Bone marrow (tissue), 2 donors: Measurements from ENCODE around the gene NHERF1.
A peak's percentile ranks its signal among the peaks of the same experiment; 100 is the strongest.

Experiments
- DNase-seq, 2 donors: peaks; one replicate each; lab custom pipeline; 2025; lab: John Stamatoyannopoulos, UW

NHERF1 gene

DNA sequence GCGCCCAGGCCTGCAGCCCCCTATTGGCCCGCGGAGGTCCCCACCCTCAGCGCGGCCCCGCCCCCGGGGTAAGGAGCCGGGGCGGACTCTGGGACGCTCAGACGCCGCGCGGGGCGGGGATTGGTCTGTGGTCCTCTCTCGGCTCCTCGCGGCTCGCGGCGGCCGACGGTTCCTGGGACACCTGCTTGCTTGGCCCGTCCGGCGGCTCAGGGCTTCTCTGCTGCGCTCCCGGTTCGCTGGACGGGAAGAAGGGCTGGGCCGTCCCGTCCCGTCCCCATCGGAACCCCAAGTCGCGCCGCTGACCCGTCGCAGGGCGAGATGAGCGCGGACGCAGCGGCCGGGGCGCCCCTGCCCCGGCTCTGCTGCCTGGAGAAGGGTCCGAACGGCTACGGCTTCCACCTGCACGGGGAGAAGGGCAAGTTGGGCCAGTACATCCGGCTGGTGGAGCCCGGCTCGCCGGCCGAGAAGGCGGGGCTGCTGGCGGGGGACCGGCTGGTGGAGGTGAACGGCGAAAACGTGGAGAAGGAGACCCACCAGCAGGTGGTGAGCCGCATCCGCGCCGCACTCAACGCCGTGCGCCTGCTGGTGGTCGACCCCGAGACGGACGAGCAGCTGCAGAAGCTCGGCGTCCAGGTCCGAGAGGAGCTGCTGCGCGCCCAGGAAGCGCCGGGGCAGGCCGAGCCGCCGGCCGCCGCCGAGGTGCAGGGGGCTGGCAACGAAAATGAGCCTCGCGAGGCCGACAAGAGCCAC, at the start of gene NHERF1:
NHERF1 (plus strand) TSS at position 100 of the 750 bp plus-strand sequence; CDS start at position 319, 219 bp downstream.
- DNase-seq: peak; percentile 69 to 88

DNA sequence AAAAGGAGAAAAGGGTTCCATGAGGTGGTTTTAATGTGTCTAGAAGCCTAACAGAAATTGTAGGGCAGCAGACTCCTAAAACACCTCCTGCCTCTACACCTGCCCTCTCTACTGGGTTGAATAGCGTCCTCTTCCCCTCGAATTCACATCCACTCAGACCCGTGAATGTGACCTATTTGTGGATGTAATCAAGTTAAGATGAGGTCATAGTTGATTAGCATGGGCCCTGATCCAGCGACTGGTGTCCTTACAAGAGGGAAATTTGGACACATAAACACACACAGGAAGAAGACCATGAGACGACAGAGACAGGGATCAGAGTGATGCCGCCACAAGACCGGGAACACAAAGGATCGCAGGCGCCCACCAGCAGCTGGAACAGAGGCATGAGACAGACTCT, 49.2 kb upstream of the NHERF1 start:
- no peak for DNase-seq

DNA sequence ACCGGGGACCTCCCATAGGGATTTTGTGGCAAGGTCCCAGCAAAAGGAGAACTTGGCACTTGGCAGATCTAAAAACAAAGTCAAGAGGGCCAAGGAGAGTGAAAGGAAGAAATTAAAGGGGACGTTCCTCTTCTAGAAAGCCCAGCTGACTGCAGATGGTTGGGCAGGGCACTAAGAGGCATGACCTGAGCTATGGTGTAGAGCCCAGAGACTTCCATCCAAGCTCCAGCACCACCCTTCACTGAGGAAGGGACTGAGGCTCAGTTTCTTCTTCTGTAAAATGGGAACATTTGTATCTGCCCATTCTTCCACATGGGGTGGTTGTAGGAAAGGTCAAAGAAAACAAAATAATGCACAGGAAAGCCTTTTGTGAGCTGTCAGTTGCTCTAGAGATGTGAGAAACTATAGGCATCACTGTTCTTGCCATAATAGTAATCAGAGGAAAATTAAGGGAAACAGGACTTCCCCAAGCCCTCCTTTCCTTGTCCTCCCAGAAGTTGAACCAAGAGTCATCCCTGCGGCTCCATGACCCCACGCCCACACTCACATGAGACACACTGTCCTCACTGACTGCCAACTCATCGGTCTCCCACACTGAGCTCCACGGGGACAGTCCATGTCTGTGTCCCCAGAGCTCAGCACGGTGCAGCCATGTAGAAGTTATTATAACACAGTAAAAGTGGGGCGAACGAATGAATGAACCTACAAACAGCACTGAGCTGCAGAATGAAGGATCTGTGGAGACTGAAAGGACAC, 46.1 kb upstream of the NHERF1 start:
- DNase-seq: no peak

DNA sequence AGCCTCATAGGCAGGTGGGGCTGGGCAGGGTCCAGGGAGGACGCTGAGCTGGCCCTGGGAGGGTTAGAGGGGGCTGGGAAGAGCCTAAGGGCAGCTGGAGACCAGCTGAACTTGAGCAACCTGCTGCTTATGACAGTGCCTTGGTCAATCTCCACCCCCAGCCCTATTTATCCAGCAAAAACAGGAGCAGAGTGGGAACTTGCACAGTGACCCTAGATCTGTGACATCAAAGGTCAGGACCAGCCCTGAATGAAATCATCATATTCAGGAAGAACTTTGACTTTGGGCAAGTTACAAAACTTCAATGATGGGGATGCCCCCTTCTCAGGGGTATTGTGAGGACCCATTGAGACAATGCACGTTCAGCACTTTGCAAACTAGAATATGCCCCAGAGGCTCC, 45.1 kb upstream of the NHERF1 start:
- no peak for DNase-seq

DNA sequence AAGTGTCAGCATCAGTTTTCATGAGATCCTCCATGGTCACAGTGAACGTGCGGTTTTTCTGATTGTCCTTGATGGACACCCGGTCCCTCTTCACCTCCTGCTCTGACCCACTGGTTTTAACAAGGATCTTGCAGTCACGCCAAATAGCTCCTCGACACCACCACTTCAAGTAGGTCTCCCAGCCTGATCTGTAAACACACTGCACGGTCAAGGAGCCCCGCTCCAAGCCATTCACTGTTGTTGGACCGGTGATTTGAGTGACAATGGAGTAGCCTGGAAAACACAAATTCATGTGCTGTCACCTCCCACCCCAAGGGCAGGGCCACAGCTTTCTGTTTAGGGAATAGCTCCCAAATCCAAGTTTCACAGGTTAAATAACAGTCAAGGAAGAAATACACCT, 43.9 kb upstream of the NHERF1 start:
- no peak for DNase-seq

DNA sequence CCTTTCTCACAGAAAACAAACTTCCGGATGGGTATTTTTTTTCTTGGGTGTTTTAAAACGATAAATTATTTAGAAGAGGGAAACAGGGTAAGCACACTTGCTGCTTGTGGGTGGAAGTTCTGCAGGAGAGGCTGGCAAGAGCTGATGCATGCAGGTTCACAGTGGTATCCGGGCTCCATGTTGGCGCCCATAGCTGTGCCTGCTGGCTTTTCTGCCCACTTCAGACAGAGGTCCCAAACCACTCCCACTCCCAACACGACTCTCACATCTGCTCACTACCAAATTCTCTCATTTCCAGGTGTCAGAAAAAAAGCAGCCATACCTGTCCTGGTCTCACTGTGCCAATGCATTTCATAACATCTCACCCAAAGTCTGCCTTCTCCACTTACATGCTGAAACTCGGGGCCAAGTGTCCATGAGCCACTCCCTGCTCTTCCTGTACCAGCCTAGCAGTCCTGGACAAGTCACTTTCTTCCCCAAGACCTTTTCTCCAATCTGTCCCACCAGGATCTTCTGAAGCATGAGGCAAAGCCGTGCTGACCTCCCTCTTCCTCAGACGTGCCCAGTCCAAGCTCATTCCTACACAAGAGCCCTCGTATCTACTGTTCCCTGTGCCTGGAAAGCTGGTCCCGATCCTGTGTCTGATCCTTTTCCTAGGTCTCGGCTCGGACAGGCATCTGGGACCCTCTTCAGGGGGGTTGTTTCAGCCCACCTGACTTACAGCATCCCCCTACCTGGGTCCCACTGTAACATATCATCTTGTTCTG, 37.2 kb upstream of the NHERF1 start:
- no peak for DNase-seq

DNA sequence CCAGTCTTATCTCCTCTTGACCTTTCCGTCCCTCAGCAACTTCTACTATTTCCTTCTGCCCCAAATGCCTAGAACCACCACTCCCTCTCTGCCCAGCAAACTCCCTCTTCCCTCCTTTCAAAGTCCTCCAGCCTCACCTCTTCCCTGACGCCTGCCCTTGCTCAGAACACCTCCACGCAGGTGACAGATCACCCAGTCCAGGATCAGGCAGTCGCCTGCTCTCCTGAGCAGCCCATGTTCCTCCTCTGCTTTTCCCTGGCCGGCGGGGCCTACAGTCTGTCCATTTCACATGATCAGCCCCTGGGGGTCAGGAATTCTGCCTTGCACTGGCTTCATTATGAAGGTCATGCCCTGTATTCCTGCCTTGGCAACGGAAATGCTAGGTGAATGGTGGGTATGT, 36.1 kb upstream of the NHERF1 start:
- no peak for DNase-seq

DNA sequence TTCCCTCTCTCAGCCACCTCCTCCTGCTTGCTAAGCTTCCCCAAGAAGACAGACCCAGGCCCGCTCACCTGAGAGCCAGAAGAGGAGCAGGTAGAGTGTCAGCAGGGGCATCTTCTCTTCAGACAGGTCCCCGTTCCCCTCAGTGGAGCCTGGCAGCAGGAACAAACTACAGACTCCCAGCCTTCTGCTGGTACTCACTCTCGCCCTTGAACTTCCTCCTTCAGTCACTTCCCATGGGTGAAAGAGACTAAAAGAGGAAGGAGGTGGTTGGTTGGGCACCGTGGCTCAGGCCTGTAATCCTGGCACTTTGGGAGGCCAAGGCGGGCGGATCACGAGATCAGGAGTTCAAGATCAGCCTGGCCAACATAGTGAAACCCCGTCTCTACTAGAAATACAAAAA, 35.7 kb upstream of the NHERF1 start, which contains the start of gene CD300LF:
CD300LF (minus strand) TSS at position 168 of the 400 bp plus-strand sequence; CDS start at position 111, 57 bp downstream.
- peak; percentile 43 to 79 for DNase-seq

DNA sequence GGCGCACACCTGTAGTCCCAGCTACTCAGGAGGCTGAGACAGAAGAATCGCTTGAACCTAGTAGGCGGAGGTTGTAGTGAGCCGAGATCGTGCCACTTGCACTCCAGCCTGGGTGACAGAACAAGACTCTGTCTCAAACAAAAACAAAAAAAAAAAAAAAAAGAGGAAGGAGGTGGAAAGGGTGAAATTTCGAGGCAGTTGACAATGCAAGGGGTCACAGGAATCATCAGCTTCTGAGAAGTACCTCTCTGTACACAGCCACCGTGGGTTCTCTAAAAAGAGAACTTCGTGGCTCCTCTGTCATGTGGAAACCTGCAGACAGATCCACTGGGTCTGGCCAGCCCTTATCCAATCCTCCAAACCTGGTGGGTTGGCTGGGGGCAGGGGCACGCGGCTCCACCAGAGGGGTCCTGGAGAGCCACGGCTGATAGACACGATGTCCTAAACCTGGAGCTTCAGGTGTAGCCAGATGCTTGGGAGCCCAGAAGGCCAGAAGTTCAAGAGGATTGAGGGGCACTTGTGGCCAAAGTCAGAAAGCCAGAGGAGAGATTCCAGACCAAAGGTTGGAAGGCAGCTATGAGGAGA, 35.2 kb upstream of the NHERF1 start:
- DNase-seq: peak in 1 of 2 donors; percentile 15

DNA sequence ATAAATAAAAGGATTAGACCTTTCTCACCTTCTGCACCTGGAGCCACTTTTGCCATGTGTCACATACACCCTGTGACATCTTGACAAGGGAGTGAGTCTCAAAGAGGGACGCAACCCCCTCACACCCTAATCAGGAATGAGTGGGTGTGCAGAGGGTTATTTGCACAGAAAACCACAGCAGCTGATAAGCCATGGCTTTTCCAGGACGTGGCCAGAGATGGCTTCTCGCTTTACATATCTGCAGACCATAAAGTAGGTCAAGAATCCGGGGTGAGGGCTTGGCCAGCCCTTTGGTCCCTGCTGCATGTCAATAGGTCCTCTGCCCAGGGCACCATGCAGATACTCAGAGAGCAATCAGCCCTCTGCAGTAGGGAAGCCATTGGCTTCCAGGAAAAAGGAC, 33.3 kb upstream of the NHERF1 start:
- DNase-seq: no peak

DNA sequence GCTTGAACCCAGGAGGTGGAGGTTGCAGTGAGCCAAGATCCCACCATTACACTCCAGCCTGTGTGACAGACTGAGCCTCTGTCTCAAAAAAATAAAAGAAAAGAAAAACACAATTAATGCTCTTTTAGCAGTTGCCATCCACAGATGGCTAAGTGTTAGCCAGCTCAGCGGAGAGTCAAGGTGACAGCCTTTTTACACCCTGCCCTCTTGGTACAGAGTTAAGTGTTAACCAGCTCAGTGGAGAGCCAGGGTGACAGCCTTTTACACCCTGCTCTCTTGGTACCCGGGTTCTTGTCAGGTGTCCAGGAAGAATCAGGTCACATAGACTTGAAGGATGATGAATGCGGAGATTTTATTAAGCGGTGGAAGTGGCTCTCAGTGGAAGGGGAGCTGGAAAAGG, 27.9 kb upstream of the NHERF1 start:
- DNase-seq: no peak

DNA sequence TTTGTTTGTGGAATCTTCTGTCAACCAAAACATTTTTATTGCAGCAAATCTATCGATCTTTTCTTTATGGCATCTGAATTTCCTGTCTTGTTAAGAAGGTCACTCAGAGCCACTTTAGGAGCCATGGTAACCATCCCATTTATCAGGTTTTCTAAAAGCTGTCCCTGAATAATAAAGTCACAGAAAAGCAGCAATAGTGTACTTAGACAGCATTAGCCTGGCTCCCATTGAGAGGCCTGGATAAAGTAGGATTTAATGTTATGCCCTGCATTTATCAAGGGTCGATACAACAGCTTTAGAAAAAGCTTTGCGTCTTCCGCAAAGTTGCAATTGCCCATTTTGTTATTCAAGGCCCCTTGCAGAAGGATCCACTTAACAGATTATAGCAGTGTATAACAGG, 25.6 kb upstream of the NHERF1 start:
- no peak for DNase-seq

DNA sequence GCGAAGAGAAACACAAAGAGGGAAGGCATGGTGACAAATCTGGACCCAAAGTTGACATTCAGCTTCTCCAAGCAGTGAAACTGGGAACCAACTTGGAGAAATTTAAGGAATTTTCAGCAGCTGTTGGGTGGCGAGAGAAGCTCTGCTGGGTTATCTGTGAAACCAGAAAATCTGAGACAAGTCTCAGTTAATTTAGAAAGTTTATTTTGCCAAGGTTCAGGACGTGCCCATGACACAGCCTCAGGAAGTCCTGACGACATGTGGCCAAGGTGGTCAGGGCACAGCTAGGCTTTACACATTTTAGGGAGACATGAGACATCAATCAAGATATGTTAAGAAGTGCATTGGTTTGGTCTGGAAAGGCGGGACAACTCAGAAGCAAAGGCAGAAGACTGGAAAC, 24.5 kb upstream of the NHERF1 start:
- no peak for DNase-seq

DNA sequence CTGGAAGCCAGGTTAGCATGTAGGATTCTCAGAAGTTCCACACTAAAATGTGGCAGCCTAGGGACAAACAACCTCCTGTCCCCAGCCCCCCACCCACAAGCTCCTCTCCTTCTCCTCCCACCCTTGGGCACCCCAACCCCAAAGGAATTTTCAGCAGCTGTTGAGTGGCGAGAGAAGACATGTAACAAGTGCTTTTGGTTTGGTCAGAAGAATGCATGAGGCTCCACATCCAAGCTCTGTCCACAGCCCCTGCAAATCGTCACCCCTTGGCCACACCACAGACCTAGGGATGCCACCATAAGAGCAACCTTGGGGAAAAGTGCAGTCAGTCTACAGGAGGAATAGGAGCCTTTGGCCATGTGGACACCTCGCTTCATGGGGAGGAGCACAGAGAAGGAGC, 23.3 kb upstream of the NHERF1 start:
- no peak for DNase-seq

DNA sequence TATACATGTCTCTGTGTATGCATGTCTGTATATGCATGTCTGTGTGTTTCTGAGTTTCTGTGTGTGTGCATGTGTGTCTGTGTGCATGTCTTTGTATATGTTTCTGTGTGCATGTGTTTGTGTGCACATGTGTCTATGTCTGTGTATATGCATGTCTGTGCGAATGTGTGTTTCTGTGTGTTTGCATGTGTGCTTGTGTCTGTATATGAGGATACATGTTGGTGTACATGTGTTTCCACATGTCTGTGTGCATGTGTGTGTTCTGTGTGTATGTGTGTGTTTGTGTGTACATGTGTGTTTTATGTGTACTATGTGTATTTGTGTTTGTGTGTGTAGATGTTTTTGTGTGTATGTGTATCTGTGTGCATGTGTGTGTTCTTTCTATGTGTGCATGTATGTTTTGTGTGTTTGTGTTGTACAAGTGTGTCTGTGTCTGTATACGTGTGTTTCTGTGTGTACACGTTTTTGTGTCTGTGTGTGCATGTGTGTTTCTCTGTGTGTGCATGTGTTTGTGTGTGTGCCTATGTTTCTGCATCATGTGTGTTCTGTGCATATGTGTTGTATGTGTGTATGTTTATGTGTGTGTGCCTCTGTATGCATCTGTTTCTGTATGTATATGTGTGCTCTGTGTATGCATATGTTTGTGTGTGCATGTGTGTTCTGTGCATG, 20.3 kb upstream of the NHERF1 start:
- no peak for DNase-seq

DNA sequence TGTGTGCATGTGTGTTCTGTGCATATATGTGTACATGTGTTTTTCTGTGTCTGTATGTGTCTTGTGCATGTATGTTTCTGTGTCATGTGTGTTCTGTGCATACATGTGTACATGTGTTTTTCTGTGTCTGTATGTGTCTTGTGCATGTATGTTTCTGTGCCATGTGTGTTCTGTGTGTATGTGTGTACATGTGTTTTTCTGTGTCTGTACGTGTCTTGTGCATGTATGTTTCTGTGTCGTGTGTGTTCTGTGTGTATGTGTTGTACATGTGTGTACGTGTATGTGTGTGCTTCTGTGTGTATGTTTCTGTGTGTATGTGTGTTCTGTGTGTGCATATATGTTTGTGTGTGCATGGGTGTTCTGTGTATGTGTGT, 19.7 kb upstream of the NHERF1 start:
- no peak for DNase-seq

DNA sequence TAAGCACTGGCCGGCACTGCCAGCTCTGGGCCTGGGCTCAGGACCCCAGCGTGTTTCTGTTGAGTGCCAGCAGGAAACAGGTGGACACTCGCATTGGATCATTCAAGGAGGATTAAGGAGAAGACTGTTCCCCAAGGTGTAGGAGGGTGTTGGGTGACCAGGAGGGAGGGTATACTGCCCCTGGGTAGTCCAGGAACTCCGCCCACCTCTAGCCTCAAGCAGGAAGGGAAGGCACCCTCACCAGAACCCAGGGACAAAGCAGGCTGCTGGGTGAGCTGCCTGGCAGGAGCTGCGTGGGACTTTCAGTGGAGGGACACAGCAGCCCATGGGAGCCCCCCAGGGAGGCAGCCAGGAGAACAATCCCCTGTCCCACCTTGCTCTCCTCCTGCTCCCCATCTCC, 19.1 kb upstream of the NHERF1 start:
- DNase-seq: no peak

DNA sequence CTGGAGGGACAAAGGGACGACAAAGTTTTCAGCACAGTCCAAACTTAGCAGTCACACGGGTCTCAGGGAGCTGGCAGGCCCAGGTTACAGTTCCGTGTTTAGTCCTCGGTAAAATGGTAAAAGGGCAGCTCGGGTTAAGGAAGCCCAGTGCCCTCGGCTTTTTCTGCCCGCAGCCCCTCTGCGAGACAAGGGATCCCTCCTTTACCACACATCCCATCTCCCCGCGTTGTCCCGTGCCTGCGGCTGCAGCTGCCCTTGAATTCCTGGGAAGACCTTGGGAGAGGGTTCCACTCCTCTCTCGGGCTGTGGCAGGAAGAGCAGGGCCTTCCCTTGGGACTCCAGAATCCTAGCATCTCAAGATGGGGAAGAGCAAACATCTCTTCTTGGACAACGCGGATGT, 18.6 kb upstream of the NHERF1 start:
- DNase-seq: no peak

DNA sequence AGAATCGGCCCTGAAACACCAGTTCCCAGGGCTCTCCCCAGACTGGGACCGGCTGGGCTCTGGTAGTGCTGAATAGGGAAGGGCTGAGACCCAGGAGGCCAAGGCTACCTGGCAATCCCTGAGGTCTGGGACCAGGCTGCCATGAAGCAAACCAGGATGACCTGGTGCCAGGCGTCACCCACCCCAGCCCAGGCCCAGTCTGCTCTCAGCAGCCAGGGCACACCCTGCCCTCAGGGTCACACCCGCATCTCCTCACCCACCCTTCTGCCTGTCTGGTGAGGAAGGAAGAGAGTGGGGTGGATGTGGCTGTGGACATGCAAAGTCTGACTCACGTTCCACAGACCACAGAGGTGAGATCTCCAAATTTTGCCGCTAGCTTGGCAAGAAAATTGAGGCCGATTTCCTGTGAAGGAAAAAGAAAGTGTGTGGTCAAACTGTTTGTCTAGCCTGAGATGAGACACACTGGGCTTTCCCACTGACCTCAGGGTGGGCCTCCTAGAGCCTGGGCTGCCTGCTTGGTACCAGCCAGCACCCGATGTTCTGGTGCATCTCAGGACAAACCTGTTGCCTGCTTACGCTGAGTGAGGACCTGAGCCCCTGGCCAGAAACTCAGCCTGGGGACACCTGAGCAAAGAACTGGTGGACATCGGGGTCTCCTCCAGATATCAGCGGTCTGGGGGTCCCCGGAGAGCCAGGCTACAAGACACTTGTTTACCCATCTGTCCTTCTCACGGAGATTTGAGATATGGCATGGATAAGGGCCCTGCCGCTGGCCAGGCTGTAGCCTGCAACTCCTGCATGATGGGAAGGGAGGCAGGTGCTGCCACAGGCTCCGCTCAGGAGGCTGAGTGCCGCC, 17.7 kb upstream of the NHERF1 start:
- DNase-seq: peak in 1 of 2 donors; percentile 44

DNA sequence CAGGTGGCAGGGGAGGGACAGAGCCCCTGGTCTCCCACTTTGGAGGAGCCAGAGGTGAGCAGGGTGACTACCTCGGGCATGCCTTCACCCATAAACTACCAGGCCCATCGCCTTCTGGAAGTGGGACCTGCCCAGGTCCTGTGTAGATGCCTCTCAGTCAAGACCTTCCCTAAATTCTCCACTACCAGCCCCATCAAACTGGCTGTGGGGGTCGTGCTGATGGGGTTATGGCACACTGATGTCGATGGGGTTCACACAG, 17.2 kb upstream of the NHERF1 start:
- no peak for DNase-seq
